AG04449 (cell line): ENCODE measurements around the gene GRHPR.

Experiments used
- CTCF ChIA-PET: fragments of 350-600 bp; formaldehyde crosslinking; extraction: SDS; loops from one replicate; lab custom pipeline; 2021; ENCODE audit warnings: antibody characterized with exemption; lab: Yijun Ruan, JAX
- POLR2A ChIA-PET: fragments of 400-600, 350-600 bp; formaldehyde crosslinking; extraction: SDS; loops from one replicate; lab custom pipeline; 2020; ENCODE audit warnings: antibody characterized with exemption, inconsistent platforms; lab: Yijun Ruan, JAX
- DNase-seq: peaks from one replicate; pipeline ENCODE4 v3.0.0-alpha.2; 2010; ENCODE audit warnings: low read depth, low spot score
- H3K4me3 ChIP-seq: 2 replicates; pipeline ENCODE4 v1.5.1; 2011; ENCODE audit warnings: low read depth, mild to moderate bottlenecking, control low read depth, low read length
- TF ChIP-seq, protein P1 (sequence below): IDR thresholded peaks from one replicate; pipeline ENCODE4 v1.5.1; 2011; ENCODE audit warnings: mild to moderate bottlenecking, moderate library complexity, low read length, control low read depth, inconsistent platforms; ENCODE audit not compliant: insufficient read depth; ENCODE audit errors: missing control alignments

Gene GRHPR

GRCh38 chr9:37378613-37379004 lies 43.9 kb upstream of the GRHPR start:
- CTCF ChIA-PET = no interaction called here
- DNase-seq = no peak
- POLR2A ChIA-PET = no interaction called here
- TF ChIP-seq, protein P1, sequence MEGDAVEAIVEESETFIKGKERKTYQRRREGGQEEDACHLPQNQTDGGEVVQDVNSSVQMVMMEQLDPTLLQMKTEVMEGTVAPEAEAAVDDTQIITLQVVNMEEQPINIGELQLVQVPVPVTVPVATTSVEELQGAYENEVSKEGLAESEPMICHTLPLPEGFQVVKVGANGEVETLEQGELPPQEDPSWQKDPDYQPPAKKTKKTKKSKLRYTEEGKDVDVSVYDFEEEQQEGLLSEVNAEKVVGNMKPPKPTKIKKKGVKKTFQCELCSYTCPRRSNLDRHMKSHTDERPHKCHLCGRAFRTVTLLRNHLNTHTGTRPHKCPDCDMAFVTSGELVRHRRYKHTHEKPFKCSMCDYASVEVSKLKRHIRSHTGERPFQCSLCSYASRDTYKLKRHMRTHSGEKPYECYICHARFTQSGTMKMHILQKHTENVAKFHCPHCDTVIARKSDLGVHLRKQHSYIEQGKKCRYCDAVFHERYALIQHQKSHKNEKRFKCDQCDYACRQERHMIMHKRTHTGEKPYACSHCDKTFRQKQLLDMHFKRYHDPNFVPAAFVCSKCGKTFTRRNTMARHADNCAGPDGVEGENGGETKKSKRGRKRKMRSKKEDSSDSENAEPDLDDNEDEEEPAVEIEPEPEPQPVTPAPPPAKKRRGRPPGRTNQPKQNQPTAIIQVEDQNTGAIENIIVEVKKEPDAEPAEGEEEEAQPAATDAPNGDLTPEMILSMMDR = no peak
- H3K4me3 ChIP-seq = no peak overlapping the region

DNA sequence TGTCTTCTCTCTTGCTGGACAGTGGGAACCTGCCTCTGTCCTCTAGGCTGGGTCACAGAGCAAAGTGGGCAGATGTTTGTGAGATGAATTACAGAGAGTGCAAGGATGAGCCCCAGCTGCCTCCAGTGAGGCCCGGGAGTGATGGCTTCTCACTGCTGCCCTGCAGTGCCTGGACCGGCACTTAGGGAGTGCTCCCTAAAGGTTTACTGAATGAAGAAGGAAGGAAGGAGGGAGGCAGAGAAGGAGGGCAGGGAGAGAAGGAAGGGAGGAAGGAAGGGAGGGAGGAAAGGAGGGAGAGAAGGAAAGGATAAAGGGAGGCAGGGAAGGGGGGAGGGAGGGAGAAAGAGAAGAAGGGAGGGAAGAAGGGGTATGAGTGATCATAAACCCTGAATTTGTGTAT lies 42.7 kb upstream of the GRHPR start:
- CTCF ChIA-PET = interaction anchor here (0.9 kb wide), 1 partner anchor 14 kb away, joined by 3 read pairs; no protein-coding TSS in a partner anchor
- no peak overlapping the region for H3K4me3 ChIP-seq
- TF ChIP-seq, protein P1 = no peak
- no peak for DNase-seq
- POLR2A ChIA-PET = no interaction called here

DNA sequence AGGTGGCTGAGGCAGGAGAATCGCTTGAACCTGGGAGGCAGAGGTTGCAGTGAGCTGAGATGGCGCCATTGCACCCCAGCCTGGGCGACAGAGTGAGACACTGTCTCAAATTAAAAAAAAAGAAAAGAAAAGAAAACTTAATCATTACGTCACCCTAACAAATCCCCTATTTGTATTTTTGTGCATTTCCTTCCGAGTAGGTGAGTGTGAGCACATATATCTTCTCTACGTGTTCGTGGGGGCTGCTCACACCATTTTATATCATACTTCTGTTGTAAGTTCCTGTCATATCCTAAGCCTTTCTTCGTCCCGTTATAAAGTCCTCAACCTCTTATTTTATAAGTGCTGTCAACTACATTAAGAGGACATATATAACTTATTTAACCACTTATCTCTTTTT lies 41.9 kb upstream of the GRHPR start:
- no peak for DNase-seq
- TF ChIP-seq, protein P1 = no peak
- ChIA-PET CTCF (interaction anchor here (0.8 to 1.4 kb wide), 4 partner anchors 9 to 34 kb away, joined by 3 to 5 read pairs (median 4); no protein-coding TSS in a partner anchor), POLR2A (no interaction called here)
- no peak overlapping the region for H3K4me3 ChIP-seq

- DNase-seq = no peak
- ChIA-PET CTCF (interaction anchor here (0.8 to 1.4 kb wide), 4 partner anchors 10 to 34 kb away, joined by 3 to 5 read pairs (median 4); no protein-coding TSS in a partner anchor), POLR2A (no interaction called here)
- TF ChIP-seq, protein P1 = no peak
- no peak overlapping the region for H3K4me3 ChIP-seq
These were observed 41.3 kb upstream of the GRHPR start for GRCh38 chr9:37381094-37381741.

GRCh38 chr9:37382161-37382981 lies 40.1 kb upstream of the GRHPR start:
- ChIA-PET POLR2A (no interaction called here), CTCF (interaction anchor here (0.8 to 1.4 kb wide), 2 partner anchors 11 to 28 kb away, joined by 3 to 4 read pairs; no protein-coding TSS in a partner anchor)
- H3K4me3 ChIP-seq = no peak overlapping the region
- no peak for DNase-seq
- TF ChIP-seq, protein P1 = no peak

DNA sequence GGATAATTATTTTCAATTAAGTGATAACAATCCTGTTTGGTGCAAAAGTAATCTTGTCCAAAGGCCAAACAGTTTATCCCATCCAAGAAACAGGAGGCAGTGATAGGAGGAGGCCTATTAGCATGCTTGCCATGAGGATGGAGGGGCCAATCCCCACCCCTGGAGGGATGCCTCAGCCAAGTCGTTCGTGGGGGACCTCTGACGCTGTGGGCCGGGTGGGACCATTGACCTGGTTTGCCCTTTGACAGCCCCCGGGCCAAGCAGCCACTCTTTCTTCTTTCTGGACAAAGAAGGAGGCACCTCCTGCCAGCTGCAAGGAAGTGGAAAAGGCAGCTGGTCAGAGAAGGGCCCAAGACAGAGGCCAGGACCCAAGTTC lies 39.5 kb upstream of the GRHPR start:
- POLR2A ChIA-PET = no interaction called here
- TF ChIP-seq, protein P1 = no peak
- DNase-seq = no peak
- no peak overlapping the region for H3K4me3 ChIP-seq
- CTCF ChIA-PET = no interaction called here
